Caco-2 (cell line): Measurements from ENCODE around the gene TBCB. TPM values are rescaled to one million over a fixed set of nuclear protein-coding genes. Genes with fewer than 3 reads are reported as not detected.

Source experiments
- BruUV-seq: library from RNA; stranded (reverse); fragments of 400-500 nt; replicated peaks from 2 replicates; lab custom pipeline; 2021; lab: Mats Ljungman, UMichigan
- CTCF ChIA-PET: fragments of 300-600 bp; sonication (Branson Sonifier 250); formaldehyde crosslinking; loops from one replicate; lab custom pipeline; 2022; ENCODE audit warnings: antibody characterized with exemption; lab: Charles Lee
- POLR2A ChIA-PET: fragments of 300-600 bp; sonication (Branson Sonifier 250); formaldehyde crosslinking; loops from one replicate; lab custom pipeline; 2022; ENCODE audit warnings: antibody characterized with exemption; lab: Charles Lee
- DNase-seq, 2 experiments: peaks; one replicate each; pipeline versions ENCODE4 v3.0.0 to v3.0.0-alpha.2; 2020 to 2022
- H3K27me3 ChIP-seq: replicated peaks from 2 replicates; pipeline ENCODE4 v1.6.0; 2011; ENCODE audit warnings: low read length; ENCODE audit not compliant: control insufficient read depth, insufficient read depth
- H3K36me3 ChIP-seq: 2 replicates; pipeline ENCODE4 v1.5.1; 2011; ENCODE audit warnings: low read length; ENCODE audit not compliant: control insufficient read depth, insufficient read depth
- H3K4me1 ChIP-seq: fragments of 250-450 bp; sonication (Bioruptor Pico); 2 replicates; pipeline ENCODE4 v1.5.1; 2020; ENCODE audit warnings: mild to moderate bottlenecking
- H3K4me3 ChIP-seq: 2 replicates; pipeline ENCODE4 v1.5.1; 2011; ENCODE audit warnings: low read depth, mild to moderate bottlenecking, control low read depth, low read length
- H3K9me3 ChIP-seq: fragments of 250-450 bp; sonication (Bioruptor Pico); 2 replicates; pipeline ENCODE4 v1.5.1; 2020; ENCODE audit warnings: mild to moderate bottlenecking, moderate library complexity
- H3K27ac Mint-ChIP-seq: one replicate; pipeline ENCODE4 v1.8.0; 2022; ENCODE audit warnings: mixed read lengths; ENCODE audit not compliant: unreplicated experiment
- H3K27me3 Mint-ChIP-seq: one replicate; pipeline ENCODE4 v1.8.0; 2022; ENCODE audit warnings: mixed read lengths; ENCODE audit not compliant: insufficient read depth, unreplicated experiment
- H3K36me3 Mint-ChIP-seq: one replicate; pipeline ENCODE4 v1.8.0; 2022; ENCODE audit warnings: mild to moderate bottlenecking, mixed read lengths; ENCODE audit not compliant: insufficient read depth, unreplicated experiment
- H3K4me1 Mint-ChIP-seq: one replicate; pipeline ENCODE4 v1.8.0; 2022; ENCODE audit warnings: low read depth, mixed read lengths; ENCODE audit not compliant: unreplicated experiment
- H3K4me3 Mint-ChIP-seq: one replicate; pipeline ENCODE4 v1.8.0; 2022; ENCODE audit warnings: mild to moderate bottlenecking, moderate library complexity, mixed read lengths; ENCODE audit not compliant: unreplicated experiment
- H3K9me3 Mint-ChIP-seq: one replicate; pipeline ENCODE4 v1.8.0; 2022; ENCODE audit warnings: mixed read lengths; ENCODE audit not compliant: unreplicated experiment
- CTCF ChIP-seq, 2 experiments: fragments of 200-600 bp in 1 of 2; IDR thresholded peaks; 1 replicate in 1 of 2; 2 replicates in 1 of 2; pipeline versions ENCODE4 v1.5.1 to v1.8.0; 2011 to 2022; ENCODE audit warnings: antibody characterized with exemption in 1 of 2, control low read depth in 1 of 2, inconsistent platforms in 1 of 2, low read depth in 1 of 2, low read length in 1 of 2, mild to moderate bottlenecking in 1 of 2, moderate library complexity in 1 of 2; ENCODE audit not compliant: insufficient read depth in 1 of 2, severe bottlenecking in 1 of 2, unreplicated experiment in 1 of 2
- intact Hi-C: fragments of 100-400 bp; cut with micrococcal nuclease; formaldehyde crosslinking; loops from one replicate; pipeline ENCODE4 v1.10.0; 2022; ENCODE audit not compliant: unreplicated experiment
- total RNA-seq: library from RNA; stranded (reverse); gene quantifications from 2 replicates; pipeline ENCODE4 v1.2.3, GENCODE V29; 2022

TBCB gene
- total RNA-seq, 1 experiment from 2014 or later: 191 TPM

DNA sequence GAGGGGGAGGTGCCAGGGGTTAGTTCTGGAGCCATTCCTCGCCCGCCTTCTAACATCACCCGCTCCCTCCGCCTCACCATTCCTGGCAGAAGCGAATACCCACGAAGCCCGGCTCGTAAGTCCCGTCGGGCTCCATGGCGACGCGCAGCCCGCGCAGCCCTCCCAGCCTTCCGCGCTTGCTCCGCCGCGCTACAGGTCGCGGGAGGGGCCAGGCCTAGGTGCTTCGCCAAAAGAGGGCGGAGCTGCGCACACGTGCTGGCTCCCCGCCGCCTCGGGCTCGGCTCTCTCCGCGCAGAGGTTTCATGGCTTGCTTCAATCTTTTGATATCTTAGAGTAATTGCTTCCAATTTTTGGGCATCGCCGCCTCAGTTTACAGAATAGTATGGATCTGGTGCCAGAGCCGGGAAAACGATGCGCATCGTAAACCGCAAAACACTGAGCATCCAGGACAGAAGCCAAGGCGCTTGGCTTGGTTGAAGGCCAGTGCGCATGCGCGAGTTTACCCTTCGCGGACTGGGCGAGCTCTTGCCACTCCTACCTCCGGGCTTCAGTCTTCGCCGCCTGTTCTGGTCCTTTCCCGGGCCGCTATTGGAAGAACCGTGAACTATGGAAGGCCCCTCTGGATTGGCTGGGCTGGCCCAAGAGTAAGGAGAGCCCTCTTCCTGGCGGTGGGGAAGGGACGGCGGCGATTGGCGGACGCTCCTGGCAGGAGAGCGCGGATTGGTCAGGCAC lies 381 bp upstream of the TBCB start, which contains the start of gene POLR2I:
TSS of gene POLR2I (minus strand) at position 155 of the 732 bp plus-strand sequence. CDS start at position 136, 19 bp downstream.
- ChIA-PET POLR2A (interaction anchor here (0.7 to 1.9 kb wide), 9 partner anchors 9 to 467 kb away, joined by 3 to 13 read pairs (median 4); partner anchors contain the start of genes ALKBH6, COX6B1, SYNE4 and THAP8), CTCF (interaction anchor here (1.0 to 2.2 kb wide), 3 partner anchors 13 to 59 kb away, joined by 3 to 27 read pairs (median 3); no protein-coding TSS in a partner anchor)
- no peaks in the 10 kb centered on the region for H3K27me3 Mint-ChIP-seq
- no TSS peak for BruUV-seq
- intact Hi-C loops: loop anchor here (1.0 to 2.0 kb wide), 5 partner anchors 12 to 184 kb away; partner anchors contain the start of genes ALKBH6, THAP8 and WDR62
- peak within 1 kb of the TSS; percentile 96 for H3K27ac Mint-ChIP-seq
- H3K4me3 Mint-ChIP-seq: peak within 1 kb of the TSS; percentile 92
- peaks cover 67% of the 10 kb centered on the region for H3K36me3 Mint-ChIP-seq
- Histone ChIP-seq H3K27me3 (no peaks in the 10 kb centered on the region), H3K9me3 (no peaks in the 10 kb centered on the region), H3K4me3 (peak within 1 kb of the TSS; percentile 92), H3K4me1 (peaks cover 9% of the 10 kb centered on the region; the same call in 1 of the 2 replicates), H3K36me3 (peaks cover 8% of the 10 kb centered on the region; the same call in 1 of the 2 replicates)
- no peak for TF ChIP-seq CTCF (IDR thresholded peaks at IDR 0.05; ENCODE audit: insufficient read depth in 1 of 2, low read depth in 1 of 2, low read length in 1 of 2, severe bottlenecking in 1 of 2, unreplicated experiment in 1 of 2)
- no peaks in the 10 kb centered on the region for H3K9me3 Mint-ChIP-seq
- peaks cover 31% of the 10 kb centered on the region for H3K4me1 Mint-ChIP-seq
- DNase-seq: peak; percentile 100

GRCh38 chr19:36116344-36116637 lies 1.0 kb downstream of the TBCB start:
- intact Hi-C loops: no loop called here
- H3K36me3 Mint-ChIP-seq: peaks cover 75% of the 10 kb centered on the region
- BruUV-seq: no TSS peak
- no peaks in the 10 kb centered on the region for H3K27me3 ChIP-seq
- peak overlapping the region; percentile 92 for H3K4me3 Mint-ChIP-seq
- H3K4me1 Mint-ChIP-seq: peaks cover 36% of the 10 kb centered on the region
- peak overlapping the region; percentile 92 for H3K4me3 ChIP-seq
- peaks cover 16% of the 10 kb centered on the region; the same call in 1 of the 2 replicates for H3K4me1 ChIP-seq
- peak overlapping the region; percentile 96 for H3K27ac Mint-ChIP-seq
- ChIA-PET CTCF (interaction anchor here (2.2 kb wide), 1 partner anchor 11 kb away, joined by 27 read pairs; no protein-coding TSS in a partner anchor), POLR2A (interaction anchor here (1.0 to 1.9 kb wide), 2 partner anchors 11 to 63 kb away, joined by 3 to 13 read pairs; partner anchors contain the start of gene THAP8)
- peaks cover 9% of the 10 kb centered on the region; the same call in 1 of the 2 replicates for H3K36me3 ChIP-seq
- no peaks in the 10 kb centered on the region for H3K9me3 ChIP-seq
- no peaks in the 10 kb centered on the region for H3K27me3 Mint-ChIP-seq
- H3K9me3 Mint-ChIP-seq: no peaks in the 10 kb centered on the region
- DNase-seq: no peak
- no peak for TF ChIP-seq CTCF (IDR thresholded peaks at IDR 0.05; ENCODE audit: insufficient read depth in 1 of 2, low read depth in 1 of 2, low read length in 1 of 2, severe bottlenecking in 1 of 2, unreplicated experiment in 1 of 2)

DNA sequence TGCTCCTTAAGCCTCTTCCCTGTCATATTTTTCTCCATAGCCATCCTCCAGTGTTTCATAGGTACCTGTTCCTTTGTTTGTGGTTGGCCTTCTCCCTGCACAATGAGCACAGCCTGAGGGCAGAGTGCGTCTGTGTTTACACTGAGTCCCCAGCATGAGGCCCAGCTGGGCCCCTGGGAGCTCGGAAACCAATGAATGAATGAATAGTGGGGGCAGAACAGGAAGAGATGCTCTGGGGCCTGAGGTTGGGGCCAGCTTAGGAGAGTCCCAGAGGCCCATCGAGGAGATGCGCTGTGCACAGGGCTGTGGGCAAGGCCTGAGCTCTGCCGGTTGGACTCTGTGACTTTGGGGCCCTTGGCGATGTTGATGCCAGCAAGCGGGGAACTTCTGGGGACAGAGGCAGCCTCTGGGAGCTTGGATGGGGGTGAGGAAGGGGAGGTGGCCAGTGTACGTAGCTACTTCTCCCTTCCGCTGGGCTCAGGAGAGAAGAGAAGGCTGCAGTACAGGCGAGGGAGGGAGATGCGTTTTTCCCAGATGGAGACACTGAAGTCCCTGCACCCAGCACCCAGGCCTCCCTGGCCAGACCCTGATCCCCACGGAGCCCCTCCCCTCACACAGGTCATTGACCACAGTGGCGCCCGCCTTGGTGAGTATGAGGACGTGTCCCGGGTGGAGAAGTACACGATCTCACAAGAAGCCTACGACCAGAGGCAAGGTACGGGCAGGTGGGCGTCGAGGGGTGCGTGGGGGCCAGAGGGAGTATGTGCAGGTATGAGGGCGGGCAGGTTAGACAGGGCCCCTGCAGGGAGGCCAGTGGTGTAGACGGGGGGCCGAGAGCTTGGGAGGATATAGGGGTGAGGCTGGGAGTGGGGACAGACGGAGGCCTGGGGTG lies 5.1 kb downstream of the TBCB start:
- peak; percentile 39 to 62 for DNase-seq
- Histone ChIP-seq H3K4me3 (no peak overlapping the region), H3K4me1 (peaks cover 13% of the 10 kb centered on the region; the same call in 1 of the 2 replicates), H3K9me3 (no peaks in the 10 kb centered on the region), H3K36me3 (peaks cover 1% of the 10 kb centered on the region), H3K27me3 (no peaks in the 10 kb centered on the region)
- no peaks in the 10 kb centered on the region for H3K9me3 Mint-ChIP-seq
- ChIA-PET CTCF (no interaction called here), POLR2A (interaction anchor here (0.5 kb wide), 1 partner anchor 418 kb away, joined by 3 read pairs; no protein-coding TSS in a partner anchor)
- BruUV-seq: no TSS peak
- intact Hi-C loops: no loop called here
- H3K36me3 Mint-ChIP-seq: peaks cover 54% of the 10 kb centered on the region
- H3K27ac Mint-ChIP-seq: peak overlapping the region; percentile 17
- peaks cover 30% of the 10 kb centered on the region for H3K4me1 Mint-ChIP-seq
- H3K27me3 Mint-ChIP-seq: no peaks in the 10 kb centered on the region
- H3K4me3 Mint-ChIP-seq: peak overlapping the region; percentile 17
- no peak for TF ChIP-seq CTCF (IDR thresholded peaks at IDR 0.05; ENCODE audit: insufficient read depth in 1 of 2, low read depth in 1 of 2, low read length in 1 of 2, severe bottlenecking in 1 of 2, unreplicated experiment in 1 of 2)
